HL-60/S4 treated with retinoic acid at 250 ng/mL for 4 days and 3 days (cell line): Measurements from ENCODE around the gene RIOK3.

Experiments
- in situ Hi-C: fragments of 300-500 bp; cut with MboI; formaldehyde crosslinking; loops from 2 replicates; pipeline ENCODE4 v1.7.0; 2022; ENCODE audit warnings: low sequenced_read_pairs

The RIOK3 gene

GRCh38 chr18:23493654-23494053 is 40.6 kb downstream of the RIOK3 start:
- in situ Hi-C loops: no loop called here

GRCh38 chr18:23494992-23495391 is 41.9 kb downstream of the RIOK3 start:
- in situ Hi-C loops: no loop called here

GRCh38 chr18:23495723-23496440 is 42.8 kb downstream of the RIOK3 start:
- in situ Hi-C loops: no loop called here

GRCh38 chr18:23498117-23498516 is 45.0 kb downstream of the RIOK3 start:
- in situ Hi-C loops: no loop called here

- in situ Hi-C loops: no loop called here
These were observed 45.8 kb downstream of the RIOK3 start for GRCh38 chr18:23498877-23499276.

GRCh38 chr18:23499291-23499781 is 46.2 kb downstream of the RIOK3 start:
- in situ Hi-C loops: no loop called here

GRCh38 chr18:23501626-23502025 is 48.5 kb downstream of the RIOK3 start:
- in situ Hi-C loops: loop anchor here (25.0 kb wide), 1 partner anchor 311 kb away; no protein-coding TSS in a partner anchor

GRCh38 chr18:23502516-23503037 is 49.5 kb downstream of the RIOK3 start:
- in situ Hi-C loops: loop anchor here (25.0 kb wide), 1 partner anchor 310 kb away; no protein-coding TSS in a partner anchor

GRCh38 chr18:23503038-23503962 is 50.2 kb downstream of the RIOK3 start, which contains the start of gene RMC1:
TSS of gene RMC1 (plus strand) at chr18:23503511. CDS start at chr18:23503619, 108 bp downstream.
- in situ Hi-C loops: loop anchor here (25.0 kb wide), 1 partner anchor 309 kb away; no protein-coding TSS in a partner anchor

- in situ Hi-C loops: loop anchor here (25.0 kb wide), 1 partner anchor 308 kb away; no protein-coding TSS in a partner anchor
These were observed 50.9 kb downstream of the RIOK3 start for GRCh38 chr18:23503963-23504344.

- in situ Hi-C loops: loop anchor here (25.0 kb wide), 1 partner anchor 308 kb away; no protein-coding TSS in a partner anchor
These were observed 51.6 kb downstream of the RIOK3 start for GRCh38 chr18:23504720-23505119.

- in situ Hi-C loops: loop anchor here (25.0 kb wide), 1 partner anchor 306 kb away; no protein-coding TSS in a partner anchor
These were observed 53.3 kb downstream of the RIOK3 start for GRCh38 chr18:23506393-23506792.

- in situ Hi-C loops: loop anchor here (25.0 kb wide), 1 partner anchor 301 kb away; no protein-coding TSS in a partner anchor
These were observed 57.8 kb downstream of the RIOK3 start for GRCh38 chr18:23510923-23511322.

- in situ Hi-C loops: loop anchor here (25.0 kb wide), 1 partner anchor 300 kb away; no protein-coding TSS in a partner anchor
These were observed 59.1 kb downstream of the RIOK3 start for GRCh38 chr18:23512216-23512615.

- in situ Hi-C loops: loop anchor here (25.0 kb wide), 1 partner anchor 300 kb away; no protein-coding TSS in a partner anchor
These were observed 59.6 kb downstream of the RIOK3 start for GRCh38 chr18:23512641-23513040.

GRCh38 chr18:23515911-23516546 is 62.9 kb downstream of the RIOK3 start:
- in situ Hi-C loops: loop anchor here (25.0 kb wide), 1 partner anchor 296 kb away; no protein-coding TSS in a partner anchor

GRCh38 chr18:23519734-23520133 is 66.6 kb downstream of the RIOK3 start:
- in situ Hi-C loops: loop anchor here (25.0 kb wide), 1 partner anchor 293 kb away; no protein-coding TSS in a partner anchor

- in situ Hi-C loops: loop anchor here (25.0 kb wide), 1 partner anchor 291 kb away; no protein-coding TSS in a partner anchor
These were observed 68.2 kb downstream of the RIOK3 start for GRCh38 chr18:23521271-23521670.

GRCh38 chr18:23521907-23522306 is 68.8 kb downstream of the RIOK3 start:
- in situ Hi-C loops: loop anchor here (25.0 kb wide), 1 partner anchor 290 kb away; no protein-coding TSS in a partner anchor
